GM18519 (cell line): Measurements from ENCODE around the gene RSPH1.

Source experiments
- ATAC-seq: cut with Tn5 transposase; IDR thresholded peaks from one replicate; pipeline ENCODE4 v1.9.1; 2021; ENCODE audit warnings: mild to moderate bottlenecking, moderate library complexity; ENCODE audit not compliant: unreplicated experiment, low FRiP score

RSPH1 gene

DNA sequence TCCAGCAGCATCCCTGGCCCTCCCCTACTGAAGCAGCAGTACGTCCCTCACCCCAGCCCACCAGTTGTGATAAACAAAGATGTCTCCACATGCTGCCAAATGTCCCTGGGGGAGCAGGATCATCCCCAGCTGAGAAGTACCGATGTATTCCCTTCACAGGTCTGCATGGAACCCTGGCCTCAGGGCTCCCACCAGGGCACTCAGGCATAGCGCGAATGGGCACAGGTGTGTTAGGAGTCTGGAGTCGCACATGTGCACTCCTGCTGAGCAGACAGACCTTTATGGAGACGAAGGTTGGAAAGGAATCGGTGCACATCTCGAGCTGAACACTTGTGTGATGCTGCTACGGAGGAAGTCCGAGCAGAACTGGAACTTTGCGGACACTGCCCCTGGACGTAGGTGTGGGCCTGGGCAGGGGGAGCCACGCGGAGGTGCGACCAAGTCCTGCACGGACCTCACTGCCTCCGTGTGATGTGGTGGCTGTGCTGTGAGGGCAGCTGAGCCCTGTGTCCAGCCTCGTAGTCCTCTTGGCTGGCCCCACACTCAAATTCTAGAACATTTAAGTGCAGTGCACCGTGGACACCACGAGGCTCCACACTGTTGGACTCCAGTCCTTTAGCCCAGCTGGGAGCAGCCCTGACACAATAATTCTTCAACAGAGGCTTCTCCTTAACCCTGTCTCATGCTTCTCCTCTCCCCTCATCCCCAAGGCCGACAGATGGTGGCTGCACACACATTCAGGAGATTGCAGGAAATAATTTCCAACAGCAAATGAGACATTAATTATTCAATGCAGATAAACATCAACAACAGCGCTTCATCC is 43.4 kb downstream of the RSPH1 start:
- no peak for ATAC-seq

- ATAC-seq, result no peak
Measured at GRCh38 chr21:42451941-42452340, 44.1 kb downstream of the RSPH1 start.

GRCh38 chr21:42448686-42449085 is 47.3 kb downstream of the RSPH1 start:
- no peak for ATAC-seq

DNA sequence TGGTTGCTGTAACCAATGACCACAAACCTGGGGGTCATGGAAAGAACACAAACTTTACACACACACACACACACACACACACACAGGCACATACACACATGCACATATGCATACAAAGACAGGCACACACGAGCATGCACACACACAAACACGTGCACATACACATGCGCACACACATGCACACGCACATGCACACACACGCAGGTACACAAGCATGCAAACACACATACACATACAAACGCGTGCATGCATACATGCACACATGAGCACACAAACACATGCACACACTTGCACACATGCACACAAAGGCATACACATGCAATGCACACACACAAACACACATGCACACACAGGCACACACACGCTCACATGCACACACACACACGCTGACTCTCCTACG is 48.3 kb downstream of the RSPH1 start:
- no peak for ATAC-seq

GRCh38 chr21:42447182-42447581 is 48.8 kb downstream of the RSPH1 start:
- no peak for ATAC-seq

DNA sequence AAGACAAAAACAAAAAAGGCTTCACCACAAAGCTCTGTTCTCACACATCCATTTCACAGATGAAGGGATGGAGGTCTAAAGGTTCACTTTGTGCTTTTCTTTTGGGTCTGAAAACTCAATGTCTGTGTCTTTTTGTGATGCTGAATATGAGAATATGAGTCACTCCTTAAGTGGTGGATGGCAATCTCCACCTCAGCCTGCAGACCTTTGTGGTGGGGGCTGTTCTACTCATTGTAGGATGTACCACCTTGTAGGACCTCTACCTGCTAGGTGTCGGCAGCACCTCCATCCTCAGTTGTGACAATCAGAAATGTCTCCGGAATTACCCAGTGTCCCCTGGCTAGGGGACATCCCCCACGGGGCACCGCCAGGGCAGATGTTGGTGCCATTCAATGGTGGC is 49.5 kb downstream of the RSPH1 start:
- no peak for ATAC-seq

GRCh38 chr21:42445311-42445710 is 50.7 kb downstream of the RSPH1 start:
- ATAC-seq, result no peak

GRCh38 chr21:42444745-42445059 is 51.3 kb downstream of the RSPH1 start:
- no peak for ATAC-seq

DNA sequence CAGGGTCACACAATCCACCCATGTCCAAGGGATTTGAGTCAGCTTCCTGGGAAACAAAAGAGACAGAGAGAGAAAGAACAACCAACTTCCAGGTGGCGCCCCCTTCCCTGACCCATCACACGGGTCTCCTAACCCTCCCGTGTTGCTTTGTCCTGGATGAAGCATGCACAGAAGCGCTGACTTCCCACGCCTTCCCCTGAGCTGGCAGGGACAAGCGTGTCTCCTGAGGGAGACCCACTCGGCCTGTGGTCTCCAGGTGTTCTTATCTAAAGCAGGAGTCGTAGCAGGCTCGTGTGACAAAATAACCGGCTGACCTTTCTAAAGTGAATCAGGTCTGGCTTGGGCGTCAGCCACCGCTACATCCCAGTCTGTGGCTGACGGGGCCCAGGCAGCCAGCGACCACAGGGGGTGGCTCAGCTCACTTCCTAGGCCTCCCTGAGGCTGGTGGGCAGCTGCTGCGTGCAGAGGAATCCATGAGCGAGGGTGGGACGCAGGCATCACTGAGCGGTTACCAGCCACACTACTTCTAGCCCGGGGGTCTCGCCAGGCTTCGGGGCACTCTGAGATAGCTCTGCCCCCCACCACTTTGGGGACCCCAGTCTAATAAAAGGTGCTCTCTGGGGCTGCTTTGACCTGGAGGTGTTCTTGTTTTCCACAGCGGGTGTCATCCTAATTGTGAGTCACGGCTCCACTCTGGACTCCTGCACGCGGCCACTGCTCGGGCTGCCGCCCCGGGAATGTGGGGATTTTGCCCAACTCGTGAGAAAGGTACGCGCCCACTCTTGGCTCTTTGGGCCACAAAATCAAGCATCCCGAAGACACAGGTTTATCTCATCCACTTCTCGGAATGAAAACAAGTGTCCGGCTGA is 51.9 kb downstream of the RSPH1 start:
- ATAC-seq, result no peak

DNA sequence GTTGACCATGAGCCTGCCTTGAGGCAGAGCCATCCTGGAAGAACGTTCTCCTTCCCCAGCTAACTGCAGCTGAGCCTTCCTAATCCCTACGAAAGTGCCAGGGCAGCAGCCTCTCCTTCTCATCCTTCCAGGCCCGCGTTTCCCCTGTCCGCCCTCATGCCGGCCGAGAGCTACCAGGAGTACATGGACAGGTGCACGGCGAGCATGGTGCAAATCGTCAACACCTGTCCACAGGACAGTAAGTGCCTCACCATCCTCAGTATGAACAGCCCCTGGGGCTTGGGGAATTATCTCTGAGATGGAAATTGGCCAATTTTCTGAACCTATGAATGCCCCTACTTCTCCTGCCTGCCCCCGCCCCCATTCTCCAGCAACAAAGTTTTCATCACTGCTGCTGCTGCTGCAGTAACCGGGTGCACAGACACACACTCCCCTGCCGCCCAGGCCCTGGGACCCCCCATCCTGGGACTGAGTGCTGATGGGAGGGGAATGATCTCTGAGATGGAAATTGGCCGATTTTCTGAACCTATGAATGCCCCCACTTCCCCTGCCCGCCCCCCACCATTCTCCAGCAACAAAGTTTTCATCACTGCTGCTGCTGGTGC is 52.7 kb downstream of the RSPH1 start:
- ATAC-seq, result no peak

DNA sequence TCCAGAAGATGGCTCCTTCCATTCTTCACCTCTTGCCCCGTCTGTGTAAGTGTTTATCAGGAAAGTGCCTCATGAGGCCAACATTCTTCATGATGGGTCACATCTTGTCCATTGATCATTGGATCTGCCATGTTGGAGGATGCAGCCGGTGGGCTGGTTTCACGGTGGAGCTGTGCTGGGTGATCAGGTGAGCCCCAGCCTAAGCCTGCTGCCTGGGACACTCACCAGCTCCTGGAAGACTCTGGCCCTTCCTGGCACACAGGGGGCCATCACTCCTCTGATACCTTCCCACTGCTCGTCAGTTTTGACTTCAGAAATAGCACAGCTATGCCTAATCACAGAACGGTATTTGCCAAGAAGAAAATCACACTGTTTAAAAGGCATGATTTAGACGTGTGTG is 54.1 kb downstream of the RSPH1 start:
- no peak for ATAC-seq

DNA sequence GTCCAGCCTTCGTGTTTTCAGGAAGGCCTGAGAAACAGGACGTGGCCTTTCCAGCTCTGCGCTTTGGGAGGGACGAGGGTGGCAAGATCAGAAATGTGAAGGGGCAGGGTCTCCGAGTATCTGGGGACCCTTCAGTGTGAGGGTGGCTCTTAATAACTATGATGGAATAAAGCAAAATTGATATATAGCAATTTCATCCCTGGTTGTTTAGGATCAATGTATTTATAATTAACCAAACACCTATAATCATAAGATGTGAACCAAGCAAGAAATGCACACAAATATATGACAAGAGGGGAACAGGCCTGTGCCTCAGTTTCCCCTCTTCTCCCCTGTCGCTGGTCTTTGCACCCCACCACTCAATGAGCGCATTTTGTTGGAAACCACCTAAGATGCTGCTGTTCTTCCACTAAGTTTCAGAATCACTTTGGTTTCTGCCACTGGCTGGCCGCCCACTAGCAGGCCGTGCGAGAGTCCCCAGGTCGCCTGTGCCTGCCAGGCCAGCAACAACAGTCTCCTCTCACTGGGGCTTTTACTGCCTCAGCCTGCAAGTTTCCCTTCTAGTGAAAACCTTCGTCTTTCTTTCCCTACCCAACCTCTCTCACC is 55.7 kb downstream of the RSPH1 start:
- no peak for ATAC-seq

DNA sequence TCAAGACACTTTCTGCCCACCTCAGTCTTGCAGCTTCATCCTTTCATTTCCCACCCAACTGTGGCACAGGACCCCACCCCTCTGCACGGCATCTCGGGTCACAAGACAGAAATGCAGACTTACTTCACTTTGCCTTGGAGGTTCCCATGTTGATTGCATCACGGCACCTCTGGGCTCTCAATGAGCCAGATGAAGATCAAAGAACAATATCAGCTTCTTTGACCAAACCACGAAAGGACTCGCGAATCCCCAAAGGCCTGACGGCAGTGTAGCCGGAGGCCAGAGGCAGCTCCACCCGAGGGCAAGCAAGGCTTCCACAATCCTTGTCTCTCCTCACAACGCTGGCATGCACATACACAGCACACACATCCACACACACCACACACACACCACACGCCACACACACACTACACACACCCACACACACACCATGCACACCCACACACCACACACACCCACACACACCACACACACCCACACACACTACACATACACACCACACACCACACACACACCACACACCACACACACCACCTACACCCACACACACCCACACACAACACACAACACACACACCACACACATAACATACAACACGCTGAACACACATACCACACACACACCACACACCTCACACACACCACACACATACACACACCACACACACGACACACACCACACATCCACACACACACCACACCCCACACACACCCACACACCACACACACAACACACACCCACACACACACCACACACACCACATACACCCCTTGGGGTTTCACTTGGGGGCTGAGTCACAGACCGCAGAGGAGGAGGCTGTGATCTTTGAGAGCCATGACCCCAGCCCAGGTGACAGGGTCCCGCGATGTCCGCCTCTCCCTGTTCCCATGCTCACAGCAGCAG is 56.5 kb downstream of the RSPH1 start:
- no peak for ATAC-seq

GRCh38 chr21:42438316-42439205 is 57.5 kb downstream of the RSPH1 start:
- no peak for ATAC-seq

GRCh38 chr21:42437786-42438185 is 58.2 kb downstream of the RSPH1 start:
- ATAC-seq, result no peak

DNA sequence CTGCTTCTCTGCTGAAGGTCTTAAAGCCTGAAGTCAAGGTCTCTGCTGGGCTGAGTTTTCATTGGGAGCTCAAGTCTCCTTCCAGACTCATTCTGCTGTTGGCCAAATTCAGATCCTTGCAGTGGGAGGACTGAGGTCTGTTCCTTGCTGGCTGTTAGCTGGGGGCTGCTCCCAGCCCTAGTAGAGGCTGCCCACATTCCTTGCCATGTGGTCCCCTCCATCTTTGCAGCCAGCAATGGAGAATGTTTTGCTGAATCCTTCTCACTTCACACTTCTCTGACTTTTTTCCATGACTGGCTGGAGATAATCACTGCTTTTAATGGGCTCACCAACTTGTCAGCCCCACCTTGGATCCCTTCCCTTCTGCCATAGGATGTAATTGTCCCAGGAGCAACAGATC is 59.1 kb downstream of the RSPH1 start:
- ATAC-seq, result no peak

GRCh38 chr21:42435833-42436232 is 60.2 kb downstream of the RSPH1 start:
- ATAC-seq, result no peak

DNA sequence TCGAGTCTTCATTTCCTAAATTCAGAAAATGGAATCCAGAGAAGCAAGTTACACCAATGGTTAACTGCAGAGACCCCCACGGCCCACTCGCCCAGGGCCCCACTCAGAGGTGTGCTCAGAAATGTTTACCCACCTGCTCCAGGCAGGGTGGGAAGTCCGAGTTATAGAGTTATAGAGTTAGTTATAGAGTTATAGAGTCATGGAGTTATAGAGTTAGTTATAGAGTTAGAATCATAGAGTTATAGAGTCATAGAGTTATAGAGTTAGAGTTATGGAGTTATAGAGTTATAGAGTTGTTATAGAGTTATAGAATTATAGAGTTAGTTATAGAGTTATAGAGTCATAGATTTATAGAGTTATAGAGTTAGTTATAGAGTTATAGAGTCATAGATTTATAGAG is 60.6 kb downstream of the RSPH1 start:
- ATAC-seq, result no peak

- no peak for ATAC-seq
Measured at GRCh38 chr21:42434884-42435283, 61.1 kb downstream of the RSPH1 start.
